IMR-90 (cell line): ENCODE measurements around the gene RPL10A. TPM values are rescaled to one million over a fixed set of nuclear protein-coding genes. Genes with fewer than 3 reads are reported as not detected.

Source experiments
- ATAC-seq: fragments of 200-7000 bp; cut with Tn5 transposase; 2 replicates; pipeline ENCODE4 v1.9.1; 2020; ENCODE audit warnings: low read depth, mild to moderate bottlenecking, moderate library complexity
- BruUV-seq: library from RNA; stranded (reverse); fragments of 400-500 nt; replicated peaks from 2 replicates; lab custom pipeline; 2021; lab: Mats Ljungman, UMichigan
- CTCF ChIA-PET: fragments of 300-600 bp; formaldehyde crosslinking; extraction: SDS; loops from one replicate; lab custom pipeline; 2021; ENCODE audit warnings: antibody characterized with exemption; lab: Yijun Ruan, JAX
- POLR2A ChIA-PET: fragments of 300-600 bp; sonication (Branson Sonifier 250); formaldehyde crosslinking; loops from one replicate; lab custom pipeline; 2022; ENCODE audit warnings: antibody characterized with exemption; ENCODE audit not compliant: unreplicated experiment; lab: Charles Lee
- DNase-seq: peaks from one replicate; pipeline ENCODE4 v3.0.0; 2013
- H2AFZ ChIP-seq: replicated peaks from 2 replicates; pipeline ENCODE3; 2013; ENCODE audit warnings: low read length, mild to moderate bottlenecking; ENCODE audit not compliant: poor library complexity
- H2AK5ac ChIP-seq: 2 replicates; pipeline ENCODE4 v1.6.1; 2013; ENCODE audit warnings: low read depth, low read length, inconsistent platforms
- H2AK9ac ChIP-seq: replicated peaks from 2 replicates; pipeline ENCODE3; 2013; ENCODE audit warnings: mild to moderate bottlenecking, low read depth, low read length, moderate library complexity; ENCODE audit not compliant: poor library complexity
- H2BK120ac ChIP-seq: 2 replicates; pipeline ENCODE4 v1.6.1; 2013; ENCODE audit warnings: low read depth, low read length, inconsistent platforms
- H2BK15ac ChIP-seq: 3 replicates; pipeline ENCODE4 v1.6.1; 2013; ENCODE audit warnings: low read depth, low read length, inconsistent platforms
- H2BK20ac ChIP-seq: 2 replicates; pipeline ENCODE4 v1.6.1; 2013; ENCODE audit warnings: low read depth, mild to moderate bottlenecking, inconsistent platforms, low read length, moderate library complexity
- H2BK5ac ChIP-seq: 2 replicates; pipeline ENCODE4 v1.6.1; 2013; ENCODE audit warnings: mild to moderate bottlenecking, low read depth, low read length, inconsistent platforms; ENCODE audit not compliant: poor library complexity, severe bottlenecking
- H3K14ac ChIP-seq: replicated peaks from 2 replicates; pipeline ENCODE4 v1.6.1; 2013; ENCODE audit warnings: low read depth, low read length, inconsistent platforms
- H3K18ac ChIP-seq: 2 replicates; pipeline ENCODE4 v1.6.1; 2013; ENCODE audit warnings: low read depth, low read length, control low read depth
- H3K23ac ChIP-seq: 2 replicates; pipeline ENCODE4 v1.6.1; 2013; ENCODE audit warnings: low read depth, low read length, inconsistent platforms
- H3K27ac ChIP-seq: 2 replicates; pipeline ENCODE4 v1.5.1; 2013; ENCODE audit warnings: mild to moderate bottlenecking, control low read depth, low read length; ENCODE audit not compliant: insufficient read depth
- H3K27me3 ChIP-seq: 2 replicates; pipeline ENCODE4 v1.6.1; 2013; ENCODE audit warnings: low read length; ENCODE audit not compliant: control insufficient read depth, insufficient read depth
- H3K36me3 ChIP-seq: 2 replicates; pipeline ENCODE4 v1.6.1; 2013; ENCODE audit warnings: low read length, mixed read lengths; ENCODE audit not compliant: control insufficient read depth, insufficient read depth
- H3K4ac ChIP-seq: 2 replicates; pipeline ENCODE4 v1.6.1; 2013; ENCODE audit warnings: low read depth, low read length, inconsistent platforms
- H3K4me1 ChIP-seq: 2 replicates; pipeline ENCODE4 v1.6.1; 2013; ENCODE audit warnings: low read length, mixed read lengths; ENCODE audit not compliant: control insufficient read depth, insufficient read depth
- H3K4me2 ChIP-seq: 2 replicates; pipeline ENCODE4 v1.6.1; 2013; ENCODE audit warnings: low read depth, mild to moderate bottlenecking, control low read depth, low read length, moderate library complexity
- H3K4me3 ChIP-seq: 2 replicates; pipeline ENCODE4 v1.5.1; 2013; ENCODE audit warnings: low read depth, mild to moderate bottlenecking, control low read depth, low read length, moderate library complexity; ENCODE audit not compliant: insufficient read depth
- H3K56ac ChIP-seq: 2 replicates; pipeline ENCODE4 v1.6.1; 2013; ENCODE audit warnings: low read length, inconsistent platforms; ENCODE audit not compliant: insufficient read depth; ENCODE audit errors: extremely low read depth
- H3K79me1 ChIP-seq, 2 experiments: 2 replicates each; pipeline ENCODE4 v1.6.1; 2013; ENCODE audit warnings: low read length in 2 of 2, inconsistent platforms in 1 of 2, low read depth in 1 of 2
- H3K9ac ChIP-seq: 2 replicates; pipeline ENCODE4 v1.6.1; 2013; ENCODE audit warnings: low read depth, low read length, control low read depth
- H3K9me1 ChIP-seq: 2 replicates; pipeline ENCODE4 v1.6.1; 2013; ENCODE audit warnings: low read length, inconsistent platforms; ENCODE audit not compliant: insufficient read depth
- H3K9me3 ChIP-seq: 2 replicates; pipeline ENCODE4 v1.6.1; 2013; ENCODE audit warnings: low read length; ENCODE audit not compliant: control insufficient read depth, insufficient read depth
- H4K20me1 ChIP-seq: 2 replicates; pipeline ENCODE4 v1.6.1; 2013; ENCODE audit warnings: low read length, inconsistent platforms; ENCODE audit not compliant: insufficient read depth
- H4K5ac ChIP-seq: 2 replicates; pipeline ENCODE4 v1.6.1; 2013; ENCODE audit warnings: mild to moderate bottlenecking, low read depth, low read length, control low read depth
- H4K8ac ChIP-seq, 2 experiments: 2 replicates each; pipeline ENCODE4 v1.6.1; 2013; ENCODE audit warnings: low read depth in 2 of 2, low read length in 2 of 2, control low read depth in 1 of 2, inconsistent platforms in 1 of 2
- H4K91ac ChIP-seq: 2 replicates; pipeline ENCODE4 v1.6.1; 2013; ENCODE audit warnings: low read depth, low read length, inconsistent platforms; ENCODE audit not compliant: insufficient read depth
- MAZ ChIP-seq: IDR thresholded peaks from 2 replicates; pipeline ENCODE4 v1.6.1; 2012; ENCODE audit warnings: low read depth, mild to moderate bottlenecking, low read length, improper control_type of control experiment, moderate library complexity, borderline replicate concordance
- MXI1 ChIP-seq: IDR thresholded peaks from 2 replicates; pipeline ENCODE4 v1.6.1; 2012; ENCODE audit warnings: low read depth, mild to moderate bottlenecking, low read length, moderate library complexity, borderline replicate concordance
- RAD21 ChIP-seq: IDR thresholded peaks from 2 replicates; pipeline ENCODE4 v1.6.1; 2012; ENCODE audit warnings: low read length, improper control_type of control experiment
- WGBS, 2 experiments: methylation state at CpG; one replicate each; pipeline versions ENCODE4 v1.1.5 to v1.1.7; 2013; ENCODE audit warnings: missing lambda C conversion rate in 2 of 2; ENCODE audit not compliant: insufficient read length in 1 of 2; ENCODE audit errors: extremely low coverage in 2 of 2; 5-methylcytosine and 5-hydroxymethylcytosine counted together
- dilution Hi-C: fragments of 300-500 bp; cut with HindIII; formaldehyde crosslinking; loops from one replicate; pipeline ENCODE4 v1.14.3; 2018; ENCODE audit warnings: low sequenced_read_pairs; ENCODE audit not compliant: unreplicated experiment
- in situ Hi-C: fragments of 300-500 bp; cut with MboI; formaldehyde crosslinking; loops from 3 replicates; pipeline ENCODE4 v1.14.3; 2019; ENCODE audit warnings: low sequenced_read_pairs, inconsistent platforms, mixed read lengths
- intact Hi-C: fragments of 100-400 bp; cut with micrococcal nuclease; formaldehyde crosslinking; loops from 2 replicates; pipeline ENCODE4 v1.10.0; 2022
- polyA plus RNA-seq, 3 experiments: library from polyadenylated mRNA; depleted of rRNA; stranded (reverse); fragments of >200 nt; gene quantifications; 2 replicates each; pipeline ENCODE4 v1.2.3, GENCODE V29; 2012; ENCODE audit warnings: low replicate concordance in 1 of 3
- total RNA-seq: library from RNA; depleted of rRNA; stranded (reverse); fragments of >200 nt; gene quantifications from 2 replicates; pipeline ENCODE4 v1.2.3, GENCODE V29; 2012

RPL10A gene
- total and polyA plus RNA-seq, 2 of the 4 experiments (the other 2 are of a cell fraction) = 2,310 to 3,153 TPM

DNA sequence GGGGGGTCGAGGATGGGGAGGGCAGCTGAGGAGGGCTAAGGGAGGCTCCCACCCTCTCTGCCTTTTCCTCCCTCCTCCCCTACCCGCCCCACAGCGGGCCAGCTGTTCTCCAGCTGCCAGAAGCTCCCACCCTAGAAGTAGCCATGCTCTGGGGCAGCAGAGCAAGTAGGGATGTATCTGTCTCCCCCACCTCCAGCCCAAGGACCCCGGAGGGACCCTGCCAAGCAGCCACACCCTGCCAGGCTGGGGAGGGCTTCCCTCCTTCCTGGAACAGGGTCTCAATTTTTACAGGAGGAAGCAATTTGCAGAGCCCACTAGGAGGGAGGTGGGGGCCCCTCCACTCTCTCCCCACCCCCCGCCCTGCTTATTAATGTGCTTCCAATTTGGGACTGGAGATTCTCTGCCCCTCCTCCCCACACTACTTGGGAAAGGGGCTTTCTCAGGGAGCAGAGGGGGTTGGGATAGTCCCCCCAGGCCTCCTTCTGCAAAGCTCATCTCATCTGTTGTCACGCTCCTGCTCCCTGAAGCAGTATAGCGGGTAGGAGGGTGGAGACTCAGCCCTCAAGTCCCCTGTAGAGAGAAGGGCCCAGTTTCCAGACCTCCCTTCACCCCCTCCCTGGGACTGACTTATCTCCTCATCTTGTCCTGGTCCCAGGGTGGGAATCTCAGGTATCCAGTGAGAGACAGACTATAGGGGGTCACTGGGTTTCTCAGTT lies 24.2 kb downstream of the RPL10A start:
- Histone ChIP-seq H2BK5ac (no peak overlapping the region), H4K8ac (peak overlapping the region in 1 of 2 experiments; percentile 1; a peak in 1 of 4 replicates), H2AK9ac (peak overlapping the region; percentile 86), H3K27me3 (no peaks in the 10 kb centered on the region), H3K4me3 (no peak overlapping the region), H2AFZ (no peak overlapping the region), H2BK120ac (0 out of 2 replicates have a peak overlapping the region, but pooled peaks have one; percentile 5), H3K23ac (no peak overlapping the region), H2BK20ac (0 out of 2 replicates have a peak overlapping the region, but pooled peaks have one; percentile 13), H2BK15ac (no peak overlapping the region), H3K4ac (peak overlapping the region; percentile 97; the same call in 1 of the 2 replicates), H3K4me1 (peaks cover 64% of the 10 kb centered on the region), H4K5ac (no peak overlapping the region; the same call in 1 of the 2 replicates), H3K4me2 (peak overlapping the region; percentile 31; the same call in 1 of the 2 replicates), H4K91ac (peak overlapping the region; percentile 25; the same call in 1 of the 2 replicates), H3K18ac (no peak overlapping the region; the same call in 1 of the 2 replicates), H3K9ac (peak overlapping the region; percentile 8; the same call in 1 of the 2 replicates), H3K56ac (no peak overlapping the region), H3K9me3 (no peaks in the 10 kb centered on the region), H3K27ac (peak overlapping the region; percentile 79; the same call in 1 of the 2 replicates), H3K79me1 (peaks cover 25 to 84% of the 10 kb centered on the region in 2 experiments), H4K20me1 (peaks cover 39% of the 10 kb centered on the region), H3K14ac (peak overlapping the region; percentile 65), H2AK5ac (peak overlapping the region; percentile 98), H3K9me1 (peaks cover 27% of the 10 kb centered on the region), H3K36me3 (0 out of 2 replicates have a peak, but pooled peaks cover 5% of the 10 kb centered on the region)
- TF ChIP-seq MAZ = peak; percentile 34; the same call in 1 of the 2 replicates
- no peak for TF ChIP-seq RAD21
- TF ChIP-seq MXI1 = no peak
- POLR2A ChIA-PET = interaction anchor here (0.6 kb wide), 1 partner anchor 20 kb away, joined by 10 read pairs; no protein-coding TSS in a partner anchor
- in situ Hi-C loops (no loop called here), dilution Hi-C loops (no loop called here), intact Hi-C loops (no loop called here)
- no peak for DNase-seq
- ATAC-seq = no peak
- no TSS peak for BruUV-seq
- no CpG with 5 or more reads among the region's 7 CpGs for WGBS, 2 experiments
- CTCF ChIA-PET = no interaction called here
